Activated CD4-positive, CD25-positive, alpha-beta regulatory T cell treated with anti-CD3 and anti-CD28 coated beads, Interleukin-2, amount 50 U/mL, for 24 hours (primary cell): ENCODE results near the gene SPON1.

Experiments used
- ATAC-seq, 2 donors: fragments of 150-1000 bp; cut with Tn5 transposase; one replicate each; pipeline ENCODE4 v1.10.0; 2021; ENCODE audit warnings: mild to moderate bottlenecking in 1 of 2, moderate library complexity in 1 of 2

SPON1 gene

DNA sequence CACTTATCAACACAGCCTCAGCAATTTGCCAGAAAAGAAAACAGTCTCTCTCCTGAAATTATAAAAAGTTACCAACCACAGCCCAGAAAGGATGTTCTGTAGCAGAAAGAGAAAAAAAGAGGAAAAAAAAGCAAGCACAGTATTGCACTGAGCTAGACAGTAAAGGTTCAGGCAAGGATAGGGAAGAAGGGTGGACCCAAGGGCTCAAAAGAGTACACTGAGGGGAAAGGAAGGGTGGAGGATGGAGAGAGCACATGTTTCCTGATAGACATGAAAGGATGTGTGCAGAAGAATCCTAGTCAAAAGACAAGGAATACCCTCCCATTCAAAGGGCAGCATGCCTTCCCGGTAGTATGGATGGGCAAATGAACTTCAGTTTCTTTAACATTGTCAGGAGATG lies 337.4 kb downstream of the SPON1 start:
- no peak for ATAC-seq

DNA sequence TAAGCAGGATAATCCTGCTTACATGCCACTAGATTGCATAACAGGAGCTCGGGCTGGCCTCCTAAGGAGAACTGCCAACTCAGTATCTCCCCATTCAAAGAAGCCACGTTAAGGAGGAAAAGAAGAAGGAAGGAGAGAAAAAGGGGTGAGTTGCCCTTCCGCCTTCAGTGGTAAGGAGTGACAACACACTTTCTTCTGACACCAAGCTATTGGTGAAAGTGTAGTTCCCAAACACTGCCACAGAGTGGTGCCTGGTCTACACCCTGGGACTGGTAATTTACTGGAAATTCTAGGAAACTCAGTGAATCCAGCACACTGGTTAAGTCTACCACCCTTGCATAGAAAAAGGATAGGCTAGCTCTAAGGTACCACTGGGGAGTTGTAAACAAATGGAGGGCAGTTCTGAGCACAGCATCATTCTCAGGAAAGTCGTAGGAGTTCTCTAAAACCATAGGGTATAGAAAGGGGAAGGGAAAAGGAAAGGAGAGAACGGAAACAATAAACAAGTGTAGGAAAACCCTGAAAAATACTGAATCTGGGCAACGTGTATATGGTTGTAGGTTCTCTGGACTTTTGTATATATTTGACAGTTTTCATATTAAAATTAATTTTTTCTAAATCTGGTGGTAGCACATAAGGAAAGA lies 338.3 kb downstream of the SPON1 start:
- peak; percentile 51 to 73 for ATAC-seq

DNA sequence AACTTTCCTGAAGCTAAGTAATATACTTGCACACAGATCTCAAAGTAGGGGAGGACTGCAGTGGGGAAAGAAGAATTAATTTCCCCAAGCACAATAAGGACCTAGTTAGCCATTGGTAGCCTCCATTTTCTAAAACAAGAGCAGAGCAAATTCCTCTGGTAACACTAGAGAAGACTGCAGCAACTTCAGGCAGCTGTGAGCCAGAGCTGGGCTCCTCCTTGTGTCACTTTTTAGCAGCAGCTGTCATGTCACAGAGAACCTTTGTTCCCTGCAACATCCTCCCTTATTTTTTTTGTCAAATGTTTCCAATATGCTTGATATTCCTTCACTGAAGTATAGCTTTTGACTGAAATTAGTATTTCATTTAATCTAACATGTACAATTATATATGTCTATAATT lies 342.1 kb downstream of the SPON1 start:
- ATAC-seq = no peak

DNA sequence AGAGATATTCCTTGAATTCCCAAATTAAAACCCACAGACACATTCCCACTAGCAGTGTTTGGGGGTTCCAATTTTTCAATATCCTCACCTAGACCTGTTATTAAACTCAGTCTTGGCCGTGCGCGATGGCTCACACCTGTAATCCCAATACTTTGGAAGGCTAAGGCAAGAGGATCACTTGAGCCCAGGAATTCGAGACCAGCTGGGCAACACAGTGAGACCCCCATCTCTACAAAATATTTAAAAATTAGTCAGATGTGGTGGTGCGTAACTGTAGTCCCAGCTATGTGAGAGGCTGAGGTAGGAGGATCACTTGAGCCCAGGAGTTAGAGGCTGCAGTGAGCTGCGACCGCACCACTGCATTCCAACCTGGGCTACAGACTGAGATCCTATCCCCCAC lies 343.1 kb downstream of the SPON1 start:
- no peak for ATAC-seq

DNA sequence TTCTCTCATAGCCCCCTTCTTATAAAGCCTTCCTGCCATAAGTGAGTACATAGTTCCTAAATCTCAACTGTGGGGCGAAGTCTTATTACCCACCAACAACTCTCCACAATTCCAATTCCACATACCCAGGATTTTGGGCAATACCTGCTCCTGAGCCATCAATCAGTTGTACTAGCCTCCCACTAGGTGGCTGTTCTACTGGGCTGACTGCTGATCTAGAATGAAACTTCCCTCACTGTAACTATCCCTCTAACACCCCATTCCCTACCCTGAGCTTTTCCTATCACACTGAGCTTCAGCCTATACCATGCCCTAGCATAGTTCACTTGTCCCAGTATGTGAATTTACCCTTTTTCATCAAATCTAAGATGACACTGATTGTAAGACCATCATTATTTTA lies 344.0 kb downstream of the SPON1 start:
- ATAC-seq = no peak

DNA sequence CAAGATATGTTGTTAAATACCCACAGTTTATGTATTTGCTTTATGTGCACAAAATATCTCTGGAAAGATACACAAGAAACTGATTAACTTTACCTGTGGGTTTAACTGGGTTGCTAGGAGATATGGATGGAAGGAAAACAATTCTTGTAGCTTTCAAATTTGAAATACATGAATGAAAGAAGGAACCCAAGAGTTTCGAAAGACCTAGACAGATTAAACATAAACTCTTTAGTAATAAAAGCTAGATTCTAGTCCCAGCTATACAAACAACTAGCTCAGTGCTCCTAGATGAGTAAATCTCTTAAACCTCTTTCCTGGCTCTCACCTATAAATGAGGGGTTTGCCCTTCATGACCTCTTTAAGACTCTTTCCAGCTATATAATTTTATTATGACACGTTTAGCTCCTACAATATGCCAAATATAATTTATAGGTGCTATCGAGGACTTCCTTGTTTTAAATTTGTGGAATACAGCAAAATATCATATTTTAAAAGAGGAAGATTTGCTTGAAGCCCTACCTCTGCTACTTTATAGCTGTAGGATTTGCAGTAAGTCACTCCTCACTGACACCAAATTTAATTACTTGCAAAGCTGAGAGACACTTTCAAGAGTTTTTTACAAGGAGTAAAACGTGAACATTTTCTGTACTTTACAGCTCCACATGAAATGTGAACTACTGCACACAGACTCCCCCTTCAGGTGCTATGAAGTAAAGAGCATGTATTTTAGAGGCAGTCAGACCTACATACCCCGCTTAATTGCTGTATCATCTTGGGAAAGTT lies 345.8 kb downstream of the SPON1 start:
- peak; percentile 40 to 58 for ATAC-seq

DNA sequence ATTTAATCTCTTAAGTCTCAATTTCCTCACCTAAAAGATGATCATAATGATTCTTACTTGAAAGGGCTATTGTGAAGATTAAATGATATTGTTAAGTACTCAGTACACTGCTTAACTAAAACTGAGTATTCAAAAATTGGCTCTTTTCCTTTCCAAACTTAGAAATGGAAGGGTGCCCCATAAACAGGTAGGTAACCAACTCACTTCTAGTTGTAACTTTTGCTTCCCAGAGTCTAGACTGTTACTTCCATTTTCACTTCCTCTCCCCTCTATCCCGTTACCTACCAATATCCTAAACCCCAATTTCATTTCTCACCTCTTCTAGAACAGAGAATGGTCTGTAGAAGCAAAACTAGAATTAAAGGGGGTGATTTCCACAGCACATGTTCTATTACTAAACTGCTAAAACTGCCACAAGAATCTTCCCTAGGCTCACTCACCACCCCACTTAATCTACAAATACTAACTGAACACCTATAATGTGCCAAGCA lies 346.4 kb downstream of the SPON1 start:
- peak; percentile 25 to 31 for ATAC-seq

DNA sequence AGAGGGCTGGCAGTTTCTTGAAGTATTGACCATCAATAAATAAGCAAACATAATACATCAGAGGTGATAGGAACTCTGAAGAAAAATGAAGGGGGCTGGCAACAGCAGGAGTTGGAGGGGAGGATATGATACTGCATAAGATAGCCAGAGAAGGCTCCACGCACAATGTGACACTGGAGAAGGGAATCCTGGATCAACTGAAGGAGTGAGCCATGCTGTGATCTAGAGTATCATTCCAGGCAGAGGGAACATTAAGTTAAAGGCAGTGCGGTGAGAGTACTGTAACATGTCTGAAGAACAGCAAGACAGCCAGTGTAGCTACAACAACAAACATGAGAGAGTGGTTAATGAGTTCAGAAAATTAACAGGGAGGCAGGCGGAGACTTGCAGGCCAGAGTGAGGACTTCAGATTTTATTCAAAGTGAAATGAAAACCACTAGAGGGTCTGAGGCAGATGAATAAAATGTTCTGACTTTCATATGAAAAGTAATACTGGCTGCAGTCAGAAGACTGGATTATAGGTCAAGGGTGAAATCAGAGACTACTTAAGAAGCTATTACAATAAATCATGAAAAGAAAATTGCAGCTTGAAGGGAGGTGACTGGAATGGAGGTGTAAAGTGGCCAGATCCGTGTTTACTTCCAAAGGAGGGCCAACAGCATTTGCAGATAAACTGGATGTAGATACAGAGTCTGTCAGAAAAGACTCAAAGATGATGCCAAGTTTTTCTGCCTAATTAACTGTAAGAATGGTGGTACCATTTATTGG lies 347.1 kb downstream of the SPON1 start:
- no peak for ATAC-seq

DNA sequence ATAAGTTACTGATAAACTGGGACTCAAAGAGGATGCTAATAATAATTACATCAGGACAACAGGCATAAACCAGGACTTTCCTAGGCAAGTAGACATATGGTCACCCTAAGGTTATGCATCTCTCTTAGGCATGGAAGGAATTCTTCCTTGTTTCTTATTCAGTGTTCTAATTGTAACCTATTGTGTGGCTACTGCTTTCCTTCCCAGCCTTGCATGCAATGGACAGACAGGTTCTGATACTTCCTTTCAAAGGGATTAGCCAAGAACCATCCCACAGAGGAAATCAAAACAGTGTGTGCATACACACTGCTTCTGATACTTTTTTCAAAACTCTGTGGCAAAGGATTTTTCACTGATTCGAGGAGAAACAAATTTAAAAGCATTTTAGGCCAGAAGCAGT lies 348.2 kb downstream of the SPON1 start:
- ATAC-seq = no peak

DNA sequence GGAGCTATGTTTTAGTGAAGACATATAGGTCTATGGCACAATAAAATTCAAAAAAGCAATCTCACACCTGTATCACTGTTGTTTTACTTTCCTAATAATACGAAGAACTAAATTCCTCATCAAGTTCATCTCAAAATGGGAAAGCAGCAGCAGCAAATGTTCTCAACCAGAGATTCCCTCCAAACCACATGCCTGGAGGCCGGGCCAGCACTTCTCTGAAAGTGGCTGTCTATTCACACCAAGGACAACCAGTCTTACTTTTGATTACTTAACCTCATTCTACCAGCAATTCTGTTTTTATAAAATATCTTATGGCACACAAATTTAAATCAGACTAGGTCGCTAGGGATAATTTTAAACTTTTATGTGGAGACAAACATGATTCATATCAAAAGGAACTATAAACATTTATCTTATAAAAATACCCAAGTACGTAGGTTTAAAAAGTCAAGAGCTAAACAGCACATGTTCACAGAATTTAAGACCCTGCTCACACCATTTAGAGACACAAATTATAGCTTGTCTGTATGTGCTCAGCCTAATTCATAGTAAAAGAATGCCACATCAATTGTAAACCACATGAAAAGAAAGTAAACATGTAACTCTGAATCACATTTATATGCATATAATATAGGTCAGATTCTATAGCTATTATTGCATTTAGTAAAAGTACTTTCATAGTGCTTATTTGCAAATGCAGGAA lies 350.4 kb downstream of the SPON1 start:
- ATAC-seq = peak in 1 of 2 donors; percentile 65

DNA sequence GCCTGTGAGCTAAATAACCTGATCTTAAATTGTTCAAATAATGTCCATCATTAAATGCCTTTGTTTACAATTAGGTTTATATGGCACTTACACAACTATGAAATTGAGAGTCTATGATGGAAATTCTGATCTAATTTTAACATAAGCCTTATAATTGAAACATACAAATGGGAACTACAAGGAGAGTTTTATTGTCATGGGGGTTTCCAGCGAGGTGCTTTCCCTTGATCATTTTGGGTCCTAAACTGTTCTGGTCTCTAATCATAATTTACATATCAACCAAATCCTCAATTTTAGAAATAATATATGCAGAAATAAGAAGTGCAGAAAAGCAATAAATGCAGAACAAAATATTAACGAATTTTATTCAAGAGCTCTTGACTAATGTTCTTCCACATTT lies 351.6 kb downstream of the SPON1 start:
- ATAC-seq = peak in 1 of 2 donors; percentile 30

DNA sequence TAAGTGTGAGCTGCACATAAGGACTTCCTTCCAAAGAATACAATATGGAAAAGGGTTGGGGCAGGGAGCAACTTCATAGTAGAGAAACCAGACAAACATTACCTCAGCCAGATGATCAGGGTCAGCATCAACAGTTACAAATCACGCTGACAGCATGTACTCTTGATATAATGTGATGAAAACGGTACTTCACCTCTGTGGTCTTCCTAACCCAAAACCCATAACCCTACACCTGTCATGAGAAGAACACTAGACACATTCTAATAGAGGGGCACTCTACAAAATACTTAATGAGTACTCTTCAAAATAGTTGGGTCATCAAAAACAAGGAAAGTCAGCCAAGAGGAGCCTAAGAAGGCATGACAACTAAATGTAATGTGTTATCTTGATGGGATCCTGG lies 352.6 kb downstream of the SPON1 start:
- no peak for ATAC-seq
